T-cell (primary cell): ENCODE data around the gene GNG10. TPM values are rescaled to one million over a fixed set of nuclear protein-coding genes. Genes with fewer than 3 reads are reported as not detected.
"Not testable (repeated sequence)": the region's sequence is repeated elsewhere in the genome, so short reads cannot be mapped to it uniquely, and the experiment has no call there.

ENCODE experiments used
- ATAC-seq, 4 experiments: fragments of 200-7000 bp in 3 of 4; fragments of 150-1000 bp in 1 of 4; cut with Tn5 transposase; replicated peaks in 1 of 4; 1 replicate in 3 of 4; 2 replicates in 1 of 4; pipeline ENCODE4 v1.10.0; 2021; ENCODE audit warnings: moderate library complexity in 3 of 4, mild to moderate bottlenecking in 2 of 4, moderate number of reproducible peaks in 1 of 4
- CTCF ChIA-PET, 2 donors: fragments of 300-600 bp; sonication (Branson Sonifier 250); formaldehyde crosslinking; loops; one replicate each; lab custom pipeline; 2022; ENCODE audit warnings: antibody characterized with exemption in 2 of 2; lab: Charles Lee
- POLR2A ChIA-PET, 2 donors: fragments of 300-600 bp; sonication (Branson Sonifier 250); formaldehyde crosslinking; loops; one replicate each; lab custom pipeline; 2022; ENCODE audit warnings: antibody characterized with exemption in 2 of 2; lab: Charles Lee
- DNase-seq, 35 experiments: peaks; one replicate each; pipeline versions ENCODE4 v3.0.0 to v3.0.0-alpha.2; 2013 to 2023
- H3K27ac ChIP-seq: one replicate; pipeline ENCODE4 v1.5.1; 2013; ENCODE audit warnings: low read length
- H3K27me3 ChIP-seq, 2 experiments: replicated peaks in 1 of 2; 1 replicate in 1 of 2; 2 replicates in 1 of 2; pipeline versions ENCODE4 v1.6.1 to v1.7.0; 2013; ENCODE audit warnings: low read length in 1 of 2, mixed read lengths in 1 of 2; ENCODE audit not compliant: control insufficient read depth in 2 of 2, insufficient read depth in 2 of 2; ENCODE audit errors: extremely low read depth in 1 of 2
- H3K36me3 ChIP-seq, 2 donors: 1 replicate in 1 of 2; 2 replicates in 1 of 2; pipeline versions ENCODE4 v1.6.1 to v1.7.0; 2013; ENCODE audit warnings: low read length in 1 of 2; ENCODE audit not compliant: control insufficient read depth in 2 of 2, insufficient read depth in 1 of 2; ENCODE audit errors: extremely low read depth in 1 of 2
- H3K4me1 ChIP-seq, 2 experiments: 1 replicate in 1 of 2; 2 replicates in 1 of 2; pipeline versions ENCODE4 v1.6.1 to v1.7.0; 2013; ENCODE audit warnings: low read length in 2 of 2, mixed read lengths in 1 of 2; ENCODE audit not compliant: insufficient read depth in 2 of 2, control insufficient read depth in 1 of 2; ENCODE audit errors: extremely low read depth in 1 of 2
- H3K4me3 ChIP-seq, 2 donors: 1 replicate in 1 of 2; 2 replicates in 1 of 2; pipeline versions ENCODE4 v1.5.1 to v1.7.0; 2013; ENCODE audit warnings: mild to moderate bottlenecking in 2 of 2, low read length in 1 of 2, moderate library complexity in 1 of 2; ENCODE audit not compliant: control insufficient read depth in 1 of 2; ENCODE audit errors: extremely low read depth in 1 of 2
- H3K9me3 ChIP-seq: 2 replicates; pipeline ENCODE4 v1.7.0; 2013
- H3K27ac Mint-ChIP-seq, 2 donors: one replicate each; pipeline ENCODE4 v1.8.0; 2020 to 2021; ENCODE audit warnings: mild to moderate bottlenecking in 2 of 2, mixed read lengths in 2 of 2
- H3K27me3 Mint-ChIP-seq, 2 donors: one replicate each; pipeline ENCODE4 v1.8.0; 2021 to 2022; ENCODE audit warnings: mixed read lengths in 2 of 2
- H3K36me3 Mint-ChIP-seq: one replicate; pipeline ENCODE4 v1.8.0; 2021; ENCODE audit warnings: mixed read lengths
- H3K4me1 Mint-ChIP-seq, 3 donors: one replicate each; pipeline ENCODE4 v1.8.0; 2020 to 2022; ENCODE audit warnings: mixed read lengths in 3 of 3, mild to moderate bottlenecking in 1 of 3
- H3K4me3 Mint-ChIP-seq, 3 donors: one replicate each; pipeline ENCODE4 v1.8.0; 2020 to 2022; ENCODE audit warnings: mild to moderate bottlenecking in 3 of 3, mixed read lengths in 3 of 3, moderate library complexity in 3 of 3
- H3K9me3 Mint-ChIP-seq, 3 donors: one replicate each; pipeline ENCODE4 v1.8.0; 2020 to 2022; ENCODE audit warnings: mixed read lengths in 3 of 3
- WGBS: methylation state at CpG from one replicate; pipeline ENCODE4 v1.1.5; 2013; ENCODE audit warnings: missing lambda C conversion rate; ENCODE audit not compliant: insufficient coverage; 5-methylcytosine and 5-hydroxymethylcytosine counted together
- total RNA-seq, 35 experiments: library from RNA in 6 of 35; stranded (reverse) in 6 of 35; fragments of 120-200 nt in 1 of 35; gene quantifications; one replicate each; pipeline versions ENCODE4 v1.2.1 to v1.2.4 and lab custom pipeline; 2013 to 2026

Gene GNG10
- total RNA-seq (10 to 100 TPM in 2 of 5 donors, 1 to 10 TPM in 3; 6.1 to 11.7 (median 7.7) TPM), total RNA-seq (lab: John Stamatoyannopoulos, UW) (0.04 to 0.85 (median 0.20) reads per million in 29 experiments)
- total RNA-seq (2013) = 19.3 TPM

DNA sequence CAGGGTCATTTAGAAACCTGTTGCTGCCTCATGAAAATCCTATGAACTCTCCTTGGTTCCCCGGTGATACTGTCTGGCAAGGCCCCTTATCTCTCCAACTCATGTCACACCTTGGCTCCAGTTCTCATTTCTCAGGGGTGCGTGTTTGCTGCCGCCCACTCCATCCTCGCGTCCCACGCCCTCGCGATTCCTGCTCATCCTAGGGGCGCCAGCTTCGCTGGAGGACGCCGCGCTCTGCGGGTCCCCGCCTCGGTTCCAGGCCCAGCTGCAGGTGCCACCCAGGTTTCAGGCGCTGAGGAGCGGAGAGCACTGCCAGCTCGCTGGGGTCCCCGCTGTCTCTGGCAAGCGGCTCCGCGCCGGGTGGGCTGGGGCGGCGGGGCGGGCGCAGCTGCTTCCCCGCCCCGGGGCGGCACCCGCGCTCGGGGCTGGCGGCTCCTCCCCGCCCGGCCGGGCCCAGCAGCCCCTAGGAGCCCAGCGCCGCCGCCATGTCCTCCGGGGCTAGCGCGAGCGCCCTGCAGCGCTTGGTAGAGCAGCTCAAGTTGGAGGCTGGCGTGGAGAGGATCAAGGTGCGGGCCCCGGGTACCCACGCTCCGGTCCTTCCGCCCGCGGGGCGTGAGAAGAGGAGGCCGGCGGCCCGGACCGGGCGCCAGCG lies at the start of gene GNG10:
GNG10 (plus strand) TSS at position 456 of the 652 bp plus-strand sequence; CDS start at position 486, 30 bp downstream.
- Histone ChIP-seq H3K4me1 (peaks cover 20 to 31% of the 10 kb centered on the region in 2 experiments), H3K4me3 (peak within 1 kb of the TSS; percentile 78 to 86), H3K9me3 (no peaks in the 10 kb centered on the region), H3K36me3 (peaks cover 2 to 3% of the 10 kb centered on the region in 2 donors), H3K27me3 (no peaks in the 10 kb centered on the region), H3K27ac (peak within 1 kb of the TSS; percentile 42)
- ChIA-PET POLR2A (interaction anchor here (0.6 to 1.2 kb wide), 2 partner anchors 10 to 11 kb away, joined by 7 to 9 read pairs; no protein-coding TSS in a partner anchor), CTCF (interaction anchor here in 1 of 2 donors (0.6 to 1.2 kb wide), 4 partner anchors 32 to 1856 kb away, joined by 3 to 4 read pairs (median 4); no protein-coding TSS in a partner anchor)
- H3K36me3 Mint-ChIP-seq = no peaks in the 10 kb centered on the region
- under 1% methylated on average over 61 of the region's 61 CpGs for WGBS
- no peaks in the 10 kb centered on the region for H3K27me3 Mint-ChIP-seq
- no peaks in the 10 kb centered on the region for H3K9me3 Mint-ChIP-seq
- ATAC-seq (peak; percentile 93 to 96 (median 94)), DNase-seq (peak; percentile 19 to 76 (median 59))
- H3K4me3 Mint-ChIP-seq = peak within 1 kb of the TSS; percentile 93 to 96 (median 96)
- peak within 1 kb of the TSS; percentile 94 to 95 for H3K27ac Mint-ChIP-seq
- peaks cover 31 to 43% (median 40%) of the 10 kb centered on the region in 3 donors for H3K4me1 Mint-ChIP-seq

DNA sequence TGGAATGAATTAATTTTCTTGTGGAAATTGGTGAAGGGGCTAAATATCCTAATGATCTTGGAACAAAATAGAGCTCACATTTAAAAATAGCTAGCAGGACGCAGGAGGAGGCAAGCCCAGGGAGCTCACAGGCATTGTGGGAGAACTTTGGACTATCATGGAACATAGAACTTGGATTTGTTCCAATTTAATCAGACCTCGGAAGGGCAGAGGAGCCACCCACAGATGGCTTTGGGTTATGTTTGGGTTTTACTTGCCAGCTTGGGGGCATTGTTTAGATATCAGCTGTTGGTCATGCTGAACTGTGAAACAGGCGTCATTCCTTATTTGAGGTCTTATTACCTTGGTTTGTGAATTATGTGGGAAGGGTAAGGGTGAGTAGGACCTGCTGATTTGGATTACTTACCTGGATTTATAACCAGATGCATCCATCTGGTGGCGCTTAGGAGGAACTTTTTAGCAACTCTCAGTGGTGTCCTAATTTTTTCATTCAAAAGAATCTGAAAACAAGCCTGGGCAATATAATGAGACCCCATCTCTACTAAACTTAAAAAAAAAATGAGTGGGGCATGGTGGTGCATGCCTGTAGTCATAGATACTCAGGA lies 47.9 kb upstream of the GNG10 start:
- H3K27me3 ChIP-seq = peaks cover 0 to 16% of the 10 kb centered on the region in 2 experiments
- Mint-ChIP-seq H3K4me1 (no peaks in the 10 kb centered on the region), H3K4me3 (no peak overlapping the region), H3K36me3 (no peaks in the 10 kb centered on the region), H3K27me3 (peaks cover 37 to 40% of the 10 kb centered on the region in 2 donors), H3K9me3 (no peaks in the 10 kb centered on the region), H3K27ac (no peak overlapping the region)
- ChIA-PET CTCF (no interaction called here), POLR2A (no interaction called here)
- no peak for DNase-seq
- no peak overlapping the region for H3K27ac ChIP-seq
- ATAC-seq = no peak
- no peak overlapping the region for H3K4me3 ChIP-seq
- H3K4me1 ChIP-seq = no peaks in the 10 kb centered on the region
- H3K36me3 ChIP-seq = no peaks in the 10 kb centered on the region
- 77% methylated on average over 2 of the region's 4 CpGs for WGBS
- H3K9me3 ChIP-seq = no peaks in the 10 kb centered on the region

DNA sequence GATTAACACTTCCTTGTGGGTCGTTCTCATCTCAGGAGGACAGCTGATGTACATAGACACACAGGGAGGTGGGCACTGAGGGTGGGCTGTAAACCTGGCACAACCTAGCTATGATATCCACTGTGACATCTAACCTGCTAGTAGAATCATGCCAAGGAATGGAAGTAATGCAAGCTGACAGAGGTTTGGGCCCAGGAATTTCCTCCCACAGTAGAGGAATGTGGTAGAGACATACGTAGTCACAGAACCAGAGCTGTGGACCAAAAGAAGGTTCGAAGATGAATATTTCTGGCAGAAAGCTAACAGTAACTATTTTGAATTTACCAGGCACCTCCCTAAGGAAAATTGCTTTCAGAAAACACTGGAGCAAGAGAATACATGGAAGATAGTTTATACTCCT lies 45.5 kb upstream of the GNG10 start:
- Histone ChIP-seq H3K4me1 (no peaks in the 10 kb centered on the region), H3K4me3 (no peak overlapping the region), H3K27me3 (peaks cover 0 to 6% of the 10 kb centered on the region in 2 experiments), H3K9me3 (no peaks in the 10 kb centered on the region), H3K27ac (no peak overlapping the region), H3K36me3 (no peaks in the 10 kb centered on the region)
- Mint-ChIP-seq H3K36me3 (no peaks in the 10 kb centered on the region), H3K9me3 (no peaks in the 10 kb centered on the region), H3K27me3 (peaks cover 22 to 23% of the 10 kb centered on the region in 2 donors), H3K27ac (no peak overlapping the region), H3K4me3 (no peak overlapping the region), H3K4me1 (no peaks in the 10 kb centered on the region)
- WGBS = no CpG with 5 or more reads among the region's 3 CpGs
- DNase-seq (no peak), ATAC-seq (no peak)
- POLR2A ChIA-PET = interaction anchor here in 1 of 2 donors (0.5 kb wide), 1 partner anchor 817 kb away, joined by 3 read pairs; no protein-coding TSS in a partner anchor
- CTCF ChIA-PET = interaction anchor here (0.6 to 0.7 kb wide), 2 partner anchors 20 to 217 kb away, joined by 3 read pairs; no protein-coding TSS in a partner anchor

DNA sequence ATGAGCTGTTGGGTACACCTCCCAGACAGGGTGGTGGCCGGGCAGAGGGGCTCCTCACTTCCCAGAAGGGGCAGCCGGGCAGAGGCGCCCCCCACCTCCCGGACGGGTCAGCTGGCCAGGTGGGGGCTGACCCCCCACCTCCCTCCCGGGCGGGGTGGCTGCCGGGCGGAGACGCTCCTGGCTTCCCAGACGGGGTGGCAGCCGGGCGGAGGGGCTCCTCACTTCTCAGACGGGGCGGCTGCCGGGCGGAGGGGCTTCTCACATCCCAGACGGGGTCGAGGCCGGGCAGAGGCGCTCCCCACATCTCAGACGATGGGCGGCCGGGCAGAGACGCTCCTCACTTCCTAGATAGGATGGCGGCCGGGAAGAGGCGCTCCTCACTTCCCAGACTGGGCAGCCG lies 44.1 kb upstream of the GNG10 start:
- H3K4me1 ChIP-seq, H3K4me3 ChIP-seq, CTCF ChIA-PET, H3K27me3 ChIP-seq, H3K9me3 ChIP-seq, H3K9me3 Mint-ChIP-seq, H3K27ac Mint-ChIP-seq, DNase-seq, H3K36me3 ChIP-seq, H3K36me3 Mint-ChIP-seq, H3K27ac ChIP-seq, H3K4me1 Mint-ChIP-seq, POLR2A ChIA-PET, ATAC-seq, H3K4me3 Mint-ChIP-seq: not testable (repeated sequence)
- 91% methylated on average over 4 of the region's 29 CpGs for WGBS
- H3K27me3 Mint-ChIP-seq = peaks cover 23 to 24% of the 10 kb centered on the region in 2 donors

DNA sequence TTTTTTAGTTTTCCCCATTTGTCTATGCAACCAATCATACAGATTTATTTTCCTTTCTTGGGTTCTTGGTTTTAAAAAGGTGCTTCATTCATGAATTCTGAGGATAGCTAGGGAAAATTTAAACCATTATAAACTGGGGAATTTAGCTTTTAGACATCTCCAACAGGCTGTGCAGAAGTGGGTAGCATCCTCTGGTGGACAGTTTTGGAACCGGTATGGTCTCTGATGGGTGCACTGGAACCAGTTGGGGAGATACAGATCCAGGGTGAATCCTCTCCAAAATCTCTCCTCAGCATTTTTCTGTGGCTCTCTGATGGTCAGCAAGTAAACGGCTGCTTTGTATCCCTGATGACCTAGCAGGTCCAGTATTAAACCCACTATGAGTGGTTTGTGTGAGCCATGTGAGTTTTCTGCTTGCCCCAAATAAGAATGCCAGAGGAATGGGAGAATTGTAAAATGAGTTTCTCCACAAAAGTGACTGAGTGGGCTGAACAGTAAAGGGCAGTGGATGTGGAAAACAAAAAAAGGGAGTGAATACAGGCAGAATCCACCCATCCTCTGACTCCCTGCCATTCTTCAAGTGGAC lies 39.4 kb upstream of the GNG10 start:
- H3K4me3 Mint-ChIP-seq = no peak overlapping the region
- no peaks in the 10 kb centered on the region for H3K9me3 ChIP-seq
- WGBS = no CpG with 5 or more reads among the region's 2 CpGs
- CTCF ChIA-PET = interaction anchor here (0.6 to 1.2 kb wide), 7 partner anchors 17 to 758 kb away, joined by 3 to 6 read pairs (median 5); no protein-coding TSS in a partner anchor
- H3K27ac ChIP-seq = no peak overlapping the region
- no peaks in the 10 kb centered on the region for H3K9me3 Mint-ChIP-seq
- peaks cover 0 to 5% of the 10 kb centered on the region in 2 experiments for H3K27me3 ChIP-seq
- POLR2A ChIA-PET = interaction anchor here in 1 of 2 donors (1.1 kb wide), 1 partner anchor 9 kb away, joined by 3 read pairs; the partner anchor contains the start of gene DNAJC25
- no peaks in the 10 kb centered on the region for H3K36me3 ChIP-seq
- peak in 11 of 35 experiments; percentile 10 to 62 (median 23) for DNase-seq
- H3K4me1 ChIP-seq = no peaks in the 10 kb centered on the region
- H3K36me3 Mint-ChIP-seq = no peaks in the 10 kb centered on the region
- no peak overlapping the region for H3K27ac Mint-ChIP-seq
- ATAC-seq = peak in 3 of 4 experiments; percentile 69 to 77 (median 72)
- H3K4me1 Mint-ChIP-seq = no peaks in the 10 kb centered on the region
- no peak overlapping the region for H3K4me3 ChIP-seq
- H3K27me3 Mint-ChIP-seq = peaks cover 12% of the 10 kb centered on the region in 2 donors

DNA sequence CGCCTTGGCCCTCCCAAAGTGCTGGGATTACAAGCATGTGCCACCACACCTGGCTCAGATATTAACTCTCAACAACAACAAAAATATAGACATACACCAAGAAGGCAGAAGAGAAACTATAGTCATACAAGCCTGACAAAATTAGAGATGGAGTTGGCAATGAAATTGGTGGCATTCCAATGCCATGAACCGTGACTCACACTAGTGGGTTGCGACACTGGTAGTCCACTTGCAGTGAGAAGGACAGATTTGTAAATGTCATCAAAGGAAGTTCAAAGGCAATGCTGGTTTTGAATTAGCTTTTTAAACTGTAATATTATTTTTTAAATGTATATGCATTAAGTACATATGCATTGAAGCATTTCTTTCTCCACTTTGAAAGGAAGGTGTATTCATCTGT lies 38.8 kb upstream of the GNG10 start:
- Mint-ChIP-seq H3K4me3 (no peak overlapping the region), H3K27me3 (peaks cover 12% of the 10 kb centered on the region in 2 donors), H3K9me3 (no peaks in the 10 kb centered on the region), H3K36me3 (no peaks in the 10 kb centered on the region), H3K4me1 (no peaks in the 10 kb centered on the region), H3K27ac (no peak overlapping the region)
- Histone ChIP-seq H3K27me3 (peaks cover 0 to 5% of the 10 kb centered on the region in 2 experiments), H3K4me3 (no peak overlapping the region), H3K36me3 (no peaks in the 10 kb centered on the region), H3K27ac (no peak overlapping the region), H3K4me1 (no peaks in the 10 kb centered on the region), H3K9me3 (no peaks in the 10 kb centered on the region)
- no peak for DNase-seq
- CTCF ChIA-PET = no interaction called here
- no peak for ATAC-seq
- POLR2A ChIA-PET = no interaction called here
- WGBS = 83% methylated on average over 1 of the region's 3 CpGs
